Forelimb muscle (tissue), 1 donor: Measurements from ENCODE around the gene ADK. TPM values are rescaled to one million over a fixed set of nuclear protein-coding genes. Genes with fewer than 3 reads are reported as not detected.
A peak's percentile ranks its signal among the peaks of the same experiment; 100 is the strongest.
"Not testable (repeated sequence)": the region's sequence is repeated elsewhere in the genome, so short reads cannot be mapped to it uniquely, and the experiment has no call there.

Experiments used
- DNase-seq: peaks from one replicate; pipeline ENCODE4 v3.0.0-alpha.2; 2013; ENCODE audit warnings: low read depth
- polyA plus RNA-seq: library from polyadenylated mRNA; unstranded; fragments of 120-200 nt; gene quantifications from one replicate; pipeline ENCODE4 v1.2.1, GENCODE V29; 2013; ENCODE audit not compliant: insufficient read length

The ADK gene
- polyA plus RNA-seq, 1 donor = 31.0 TPM

- no peak for DNase-seq
Observed at GRCh38 chr10:74347522-74347921, 196.5 kb downstream of the ADK start.

- not testable (repeated sequence) for DNase-seq
Observed at GRCh38 chr10:74353021-74353420, 202.0 kb downstream of the ADK start.

GRCh38 chr10:74361678-74362077, 210.7 kb downstream of the ADK start:
- DNase-seq = no peak

- no peak for DNase-seq
Observed at GRCh38 chr10:74363727-74364126, 212.7 kb downstream of the ADK start.

GRCh38 chr10:74365109-74365508, 214.1 kb downstream of the ADK start:
- DNase-seq = no peak

- DNase-seq = no peak
Observed at GRCh38 chr10:74371696-74372095, 220.7 kb downstream of the ADK start.

GRCh38 chr10:74373059-74373458, 222.0 kb downstream of the ADK start:
- DNase-seq = no peak

GRCh38 chr10:74377476-74377875, 226.5 kb downstream of the ADK start:
- DNase-seq = no peak

- no peak for DNase-seq
Observed at GRCh38 chr10:74379474-74379873, 228.5 kb downstream of the ADK start.

- no peak for DNase-seq
Observed at GRCh38 chr10:74380795-74381194, 229.8 kb downstream of the ADK start.

GRCh38 chr10:74381291-74381853, 230.4 kb downstream of the ADK start:
- DNase-seq = no peak

GRCh38 chr10:74382663-74383062, 231.6 kb downstream of the ADK start:
- DNase-seq = no peak

- DNase-seq = no peak
Observed at GRCh38 chr10:74383642-74384041, 232.6 kb downstream of the ADK start.

GRCh38 chr10:74384615-74385183, 233.7 kb downstream of the ADK start:
- DNase-seq = no peak

- no peak for DNase-seq
Observed at GRCh38 chr10:74388801-74389200, 237.8 kb downstream of the ADK start.

GRCh38 chr10:74391786-74392185, 240.8 kb downstream of the ADK start:
- no peak for DNase-seq

- no peak for DNase-seq
Observed at GRCh38 chr10:74394416-74394969, 243.5 kb downstream of the ADK start.

- DNase-seq = no peak
Observed at GRCh38 chr10:74400186-74400585, 249.2 kb downstream of the ADK start.

- no peak for DNase-seq
Observed at GRCh38 chr10:74406006-74406405, 255.0 kb downstream of the ADK start.

GRCh38 chr10:74415146-74415839, 264.3 kb downstream of the ADK start:
- no peak for DNase-seq

- no peak for DNase-seq
Observed at GRCh38 chr10:74417397-74417796, 266.4 kb downstream of the ADK start.

GRCh38 chr10:74418285-74418872, 267.4 kb downstream of the ADK start:
- DNase-seq = peak; percentile 16

- no peak for DNase-seq
Observed at GRCh38 chr10:74419491-74419951, 268.5 kb downstream of the ADK start.
